K562 (cell line): ENCODE data around the gene HECW1. TPM values are rescaled to one million over a fixed set of nuclear protein-coding genes. Genes with fewer than 3 reads are reported as not detected.

Source experiments
- ARID2 ChIP-seq: fragments of 450-650 bp; IDR thresholded peaks from 2 replicates; pipeline ENCODE4 v1.6.1; 2017; ENCODE audit warnings: antibody characterized with exemption, mild to moderate bottlenecking
- CEBPZ ChIP-seq: fragments of 150-350 bp; IDR thresholded peaks from 2 replicates; pipeline ENCODE4 v1.6.1; 2014; ENCODE audit warnings: low read depth, mild to moderate bottlenecking, low read length, borderline replicate concordance
- CREM ChIP-seq: IDR thresholded peaks from 2 replicates; pipeline ENCODE4 v1.6.1; 2014; ENCODE audit warnings: antibody characterized with exemption, low read depth
- ERF ChIP-seq: fragments of 450-650 bp; formaldehyde crosslinking; IDR thresholded peaks from 2 replicates; pipeline ENCODE4 v1.4.0; 2020; ENCODE audit warnings: mild to moderate bottlenecking, mixed read lengths
- FOXP4 ChIP-seq: sonication (generic); formaldehyde crosslinking; IDR thresholded peaks from 2 replicates; pipeline ENCODE4 v1.8.0; 2022; ENCODE audit warnings: mild to moderate bottlenecking, missing genetic modification reagents, borderline replicate concordance
- L3MBTL2 ChIP-seq: fragments of 450-650 bp; IDR thresholded peaks from 2 replicates; pipeline ENCODE4 v1.6.1; 2016; ENCODE audit warnings: mild to moderate bottlenecking, moderate library complexity
- MXD1 ChIP-seq: fragments of 250-450 bp; sonication (Bioruptor Pico); IDR thresholded peaks from 2 replicates; pipeline ENCODE4 v1.8.0; 2021; ENCODE audit warnings: borderline replicate concordance, mild to moderate bottlenecking, moderate library complexity; ENCODE audit not compliant: poor library complexity, severe bottlenecking
- NCOA6 ChIP-seq: fragments of 450-650 bp; IDR thresholded peaks from 2 replicates; pipeline ENCODE4 v1.6.1; 2017; ENCODE audit warnings: mild to moderate bottlenecking
- TSHZ1 ChIP-seq: fragments of 250-450 bp; sonication (Bioruptor Pico); IDR thresholded peaks from 2 replicates; pipeline ENCODE4 v1.4.0; 2020; ENCODE audit warnings: mild to moderate bottlenecking, moderate library complexity
- ZEB2 ChIP-seq: fragments of 450-650 bp; IDR thresholded peaks from 2 replicates; pipeline ENCODE4 v1.6.1; 2016
- ZNF766 ChIP-seq: fragments of 200-800 bp; sonication (Bioruptor generic); conservative IDR thresholded peaks from 2 replicates; pipeline ENCODE4 v1.6.1; 2016; ENCODE audit warnings: missing genetic modification characterization, missing compliant biosample characterization
- ZNF79 ChIP-seq: fragments of 250-450 bp; sonication (Bioruptor Pico); IDR thresholded peaks from 2 replicates; pipeline ENCODE4 v1.4.0; 2020; ENCODE audit warnings: low read depth, mild to moderate bottlenecking, moderate library complexity
- ZNF830 ChIP-seq: fragments of 250-450 bp; sonication (Bioruptor Pico); IDR thresholded peaks from 2 replicates; pipeline ENCODE4 v1.5.0; 2021; ENCODE audit warnings: mild to moderate bottlenecking
- polyA plus RNA-seq, 8 experiments: library from polyadenylated mRNA; depleted of rRNA in 4 of 8; stranded (reverse) in 5 of 8; unstranded in 3 of 8; fragments of >200 nt; fragmentation: Nextera tagmentation in 2 of 8; fragmentation: Illumina TruSeq in 1 of 8; extraction: Ambion mirVana in 2 of 8; extraction: Trizol in 1 of 8; gene quantifications; 2 replicates each; pipeline versions ENCODE4 v1.2.1 to v1.2.3, GENCODE V29; 2011 to 2014; ENCODE audit warnings: inconsistent platforms in 1 of 8, missing spikeins in 1 of 8
- total RNA-seq, 7 experiments: library from RNA; depleted of rRNA in 6 of 7; stranded (reverse); fragments of >200 nt in 6 of 7; fragmentation: Illumina TruSeq in 2 of 7; extraction: Trizol in 2 of 7; gene quantifications; 2 replicates each; pipeline versions ENCODE4 v1.2.1 to v1.2.3, GENCODE V29; 2011 to 2021; ENCODE audit warnings: low replicate concordance in 1 of 7

The HECW1 gene
- total and polyA plus RNA-seq, 9 of the 15 experiments (the other 6 are each of a cell fraction or from before 2014, with no cell fraction given): 0.07 to 0.31 (median 0.13) TPM; not detected in 4

- TF ChIP-seq ZNF766 (no peak), ERF (CRISPR knock-in tag) (no peak), NCOA6 (no peak), CREM (0 out of 2 replicates have a peak, but pooled peaks have one; percentile 7), MXD1 (CRISPR knock-in tag) (no peak), ZNF79 (no peak), TSHZ1 (CRISPR knock-in tag) (no peak), CEBPZ (no peak), ZNF830 (no peak), ARID2 (no peak), FOXP4 (CRISPR knock-in tag) (no peak), ZEB2 (no peak), L3MBTL2 (0 out of 2 replicates have a peak, but pooled peaks have one; percentile 20)
Measured at GRCh38 chr7:43071604-43072003, 40.8 kb upstream of the HECW1 start (continued).
